HEK293 (cell line): ENCODE data around the gene NFE2L1.

Experiments
- ZFP3 ChIP-seq: fragments of 450-650 bp; formaldehyde crosslinking; IDR thresholded peaks from 2 replicates; pipeline ENCODE4 v1.5.1; 2016; ENCODE audit warnings: low read depth, missing biosample characterization, missing genetic modification characterization
- ZNF10 ChIP-seq: fragments of 450-650 bp; formaldehyde crosslinking; IDR thresholded peaks from 2 replicates; pipeline ENCODE4 v1.5.1; 2017; ENCODE audit warnings: missing biosample characterization, missing genetic modification characterization
- ZNF548 ChIP-seq: fragments of 450-650 bp; formaldehyde crosslinking; IDR thresholded peaks from 2 replicates; pipeline ENCODE4 v1.5.1; 2016; ENCODE audit warnings: missing biosample characterization, missing genetic modification characterization

GRCh38 chr17:48023400-48024148, 24.6 kb upstream of the NFE2L1 start:
- no peak for TF ChIP-seq ZNF548 (tag by site-specific recombination)
- TF ChIP-seq ZFP3 = no peak
- no peak for TF ChIP-seq ZNF10 (tag by site-specific recombination)
